SK-N-SH (cell line): ENCODE results near the gene ZNF511.

Experiments
- POLR2AphosphoS5 ChIP-seq: IDR thresholded peaks from 2 replicates; pipeline ENCODE4 v1.6.1; 2012; ENCODE audit warnings: low read depth, low read length
- RFX5 ChIP-seq: IDR thresholded peaks from 2 replicates; pipeline ENCODE4 v1.6.1; 2012; ENCODE audit warnings: mild to moderate bottlenecking, improper control_type of control experiment, low read length
- TF ChIP-seq, protein P1 (sequence below): fragments of 200-600 bp; sonication (generic); IDR thresholded peaks from 2 replicates; pipeline ENCODE4 v1.6.1; 2017; ENCODE audit warnings: antibody characterized with exemption, mild to moderate bottlenecking, moderate library complexity

DNA sequence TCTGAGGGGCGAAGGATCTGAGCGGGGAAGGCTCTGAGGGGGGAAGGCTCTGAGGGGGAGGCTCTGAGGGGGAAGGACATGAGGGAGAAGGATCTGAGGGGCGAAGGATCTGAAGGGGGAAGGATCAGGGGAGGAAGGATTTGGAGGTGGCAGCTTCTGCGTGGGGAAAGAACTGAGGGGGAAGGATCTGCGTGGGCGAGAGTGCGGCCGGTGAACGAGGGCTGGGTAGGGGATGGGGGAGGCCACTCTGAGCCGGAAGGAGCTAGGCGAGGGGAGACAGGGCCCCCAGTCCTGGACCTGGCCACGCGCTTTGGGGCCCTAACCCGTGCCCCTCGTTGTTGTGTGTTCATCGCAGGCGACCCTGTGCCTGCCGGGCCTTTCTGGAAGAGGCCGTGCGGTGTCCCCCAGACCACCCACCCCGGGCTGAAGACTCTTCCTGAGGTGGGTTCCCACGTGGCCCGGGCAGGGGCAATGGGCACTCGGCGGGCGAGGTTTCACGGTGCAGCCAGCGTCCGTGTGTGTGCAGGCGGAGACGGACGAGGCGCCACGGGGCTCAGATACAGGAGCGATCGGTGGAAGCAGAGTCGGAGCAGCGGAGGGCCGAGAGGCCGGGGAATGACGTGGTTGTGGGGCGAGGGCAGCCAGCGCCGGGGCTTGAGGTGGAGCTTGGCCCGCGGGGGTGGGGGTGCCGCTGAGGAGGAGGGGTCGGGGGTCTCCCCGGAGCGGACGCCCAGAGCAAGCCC lies 26.0 kb downstream of the ZNF511 start:
- no peak for TF ChIP-seq RFX5
- TF ChIP-seq POLR2AphosphoS5, result no peak
- TF ChIP-seq, protein P1, sequence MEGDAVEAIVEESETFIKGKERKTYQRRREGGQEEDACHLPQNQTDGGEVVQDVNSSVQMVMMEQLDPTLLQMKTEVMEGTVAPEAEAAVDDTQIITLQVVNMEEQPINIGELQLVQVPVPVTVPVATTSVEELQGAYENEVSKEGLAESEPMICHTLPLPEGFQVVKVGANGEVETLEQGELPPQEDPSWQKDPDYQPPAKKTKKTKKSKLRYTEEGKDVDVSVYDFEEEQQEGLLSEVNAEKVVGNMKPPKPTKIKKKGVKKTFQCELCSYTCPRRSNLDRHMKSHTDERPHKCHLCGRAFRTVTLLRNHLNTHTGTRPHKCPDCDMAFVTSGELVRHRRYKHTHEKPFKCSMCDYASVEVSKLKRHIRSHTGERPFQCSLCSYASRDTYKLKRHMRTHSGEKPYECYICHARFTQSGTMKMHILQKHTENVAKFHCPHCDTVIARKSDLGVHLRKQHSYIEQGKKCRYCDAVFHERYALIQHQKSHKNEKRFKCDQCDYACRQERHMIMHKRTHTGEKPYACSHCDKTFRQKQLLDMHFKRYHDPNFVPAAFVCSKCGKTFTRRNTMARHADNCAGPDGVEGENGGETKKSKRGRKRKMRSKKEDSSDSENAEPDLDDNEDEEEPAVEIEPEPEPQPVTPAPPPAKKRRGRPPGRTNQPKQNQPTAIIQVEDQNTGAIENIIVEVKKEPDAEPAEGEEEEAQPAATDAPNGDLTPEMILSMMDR, result no peak
